Activated CD4-positive, alpha-beta memory T cell treated with anti-CD3 and anti-CD28 coated beads for 36 hours (primary cell): ENCODE measurements around the gene FTHL17. TPM values are rescaled to one million over a fixed set of nuclear protein-coding genes. Genes with fewer than 3 reads are reported as not detected.

ENCODE experiments used
- CTCF ChIA-PET: fragments of 350-600 bp; sonication (Branson Sonifier 250); formaldehyde crosslinking; loops from one replicate; lab custom pipeline; 2021; ENCODE audit warnings: antibody characterized with exemption, inconsistent platforms; lab: Charles Lee
- POLR2A ChIA-PET: fragments of 350-600 bp; sonication (Branson Sonifier 250); formaldehyde crosslinking; loops from one replicate; lab custom pipeline; 2021; ENCODE audit warnings: antibody characterized with exemption; lab: Charles Lee
- DNase-seq: peaks from one replicate; pipeline ENCODE4 v3.0.0-alpha.2; 2020
- H3K27ac Mint-ChIP-seq: one replicate; pipeline ENCODE4 v1.8.0; 2021; ENCODE audit warnings: mixed read lengths
- H3K27me3 Mint-ChIP-seq: one replicate; pipeline ENCODE4 v1.8.0; 2021; ENCODE audit warnings: mixed read lengths
- H3K36me3 Mint-ChIP-seq: one replicate; pipeline ENCODE4 v1.8.0; 2021; ENCODE audit warnings: mixed read lengths
- H3K4me1 Mint-ChIP-seq: one replicate; pipeline ENCODE4 v1.8.0; 2021; ENCODE audit warnings: low read depth, mixed read lengths
- H3K4me3 Mint-ChIP-seq: one replicate; pipeline ENCODE4 v1.8.0; 2021; ENCODE audit warnings: mild to moderate bottlenecking, mixed read lengths
- H3K9me3 Mint-ChIP-seq: one replicate; pipeline ENCODE4 v1.8.0; 2021; ENCODE audit warnings: mixed read lengths
- intact Hi-C: fragments of 100-400 bp; cut with micrococcal nuclease; formaldehyde crosslinking; loops from one replicate; pipeline ENCODE4 v1.15.1; 2023
- total RNA-seq, 2 experiments: library from RNA; stranded (reverse); gene quantifications; one replicate each; pipeline ENCODE4 v1.2.3, GENCODE V29; 2021

Gene FTHL17
- total RNA-seq, 2 experiments from 2014 or later: not detected

DNA sequence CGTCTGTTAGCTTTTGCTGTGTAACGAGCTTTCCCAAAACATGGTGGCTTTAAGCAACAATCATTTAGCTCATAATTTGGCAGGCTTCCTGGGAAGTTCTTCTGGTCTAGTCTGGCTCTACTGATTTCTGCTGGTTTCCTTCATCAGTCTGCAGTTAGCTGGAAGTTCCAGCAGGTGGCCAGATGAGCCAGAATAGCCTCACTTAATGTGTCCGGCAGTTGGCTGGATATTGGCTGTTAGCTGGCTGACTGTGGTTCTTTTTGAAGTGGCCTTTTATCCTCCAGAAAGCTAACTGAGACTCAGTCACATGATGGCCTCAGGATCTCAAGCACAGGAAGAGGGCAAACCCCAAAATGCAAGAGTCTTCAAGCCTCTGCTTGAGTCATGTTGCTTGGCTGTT is 34.9 kb downstream of the FTHL17 start:
- intact Hi-C loops: loop anchor here (1.0 to 5.0 kb wide), 4 partner anchors 65 to 621 kb away; no protein-coding TSS in a partner anchor
- ChIA-PET POLR2A (no interaction called here), CTCF (interaction anchor here (0.6 to 2.7 kb wide), 9 partner anchors 11 to 643 kb away, joined by 3 to 12 read pairs (median 3); no protein-coding TSS in a partner anchor)
- H3K27me3 Mint-ChIP-seq: no peaks in the 10 kb centered on the region
- no peaks in the 10 kb centered on the region for H3K36me3 Mint-ChIP-seq
- H3K4me3 Mint-ChIP-seq: no peak overlapping the region
- H3K9me3 Mint-ChIP-seq: no peaks in the 10 kb centered on the region
- peak; percentile 12 for DNase-seq
- H3K27ac Mint-ChIP-seq: no peak overlapping the region
- no peaks in the 10 kb centered on the region for H3K4me1 Mint-ChIP-seq

DNA sequence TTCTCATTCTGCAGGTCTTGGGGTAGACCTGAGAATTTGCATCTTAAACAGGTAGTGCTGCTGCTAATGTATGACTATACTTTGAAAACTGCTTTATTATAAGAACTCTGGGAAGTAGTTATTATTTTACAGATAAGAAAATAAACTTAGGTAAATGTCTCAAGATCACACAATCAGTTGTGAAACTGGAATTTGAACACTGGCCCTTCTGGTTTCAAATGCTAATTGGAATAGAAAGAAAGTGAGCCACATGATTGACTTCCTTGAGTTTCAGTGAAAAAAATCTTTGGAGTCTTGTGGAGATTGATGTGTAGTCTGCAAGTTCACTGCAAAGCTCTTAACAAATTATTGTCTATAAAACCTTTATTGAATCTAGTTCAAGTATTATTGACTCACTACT is 44.5 kb downstream of the FTHL17 start:
- Mint-ChIP-seq H3K27me3 (peaks cover 3% of the 10 kb centered on the region), H3K9me3 (no peaks in the 10 kb centered on the region), H3K4me3 (no peak overlapping the region), H3K27ac (no peak overlapping the region), H3K4me1 (no peaks in the 10 kb centered on the region), H3K36me3 (no peaks in the 10 kb centered on the region)
- ChIA-PET CTCF (no interaction called here), POLR2A (no interaction called here)
- no peak for DNase-seq
- intact Hi-C loops: no loop called here

DNA sequence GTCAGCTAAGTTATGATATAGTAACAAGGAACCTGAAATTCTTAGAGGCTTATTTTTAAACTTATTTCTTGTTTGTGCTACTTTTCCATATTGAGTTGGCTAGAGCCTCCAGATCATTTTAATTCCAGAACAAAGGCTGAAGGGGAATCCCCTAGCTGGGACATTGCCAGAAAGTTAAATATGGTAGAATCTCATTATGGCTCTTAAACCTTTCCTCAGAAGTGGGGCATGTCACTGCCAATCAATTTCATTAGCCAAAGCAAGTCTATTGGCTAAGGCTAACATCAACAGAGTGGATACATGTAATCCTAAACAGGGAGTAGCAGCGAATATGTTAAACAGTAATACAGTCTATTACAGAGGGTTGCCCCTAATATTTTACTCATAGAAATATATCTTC is 47.0 kb downstream of the FTHL17 start:
- DNase-seq: no peak
- Mint-ChIP-seq H3K4me3 (no peak overlapping the region), H3K27ac (no peak overlapping the region), H3K4me1 (no peaks in the 10 kb centered on the region), H3K9me3 (no peaks in the 10 kb centered on the region), H3K36me3 (no peaks in the 10 kb centered on the region), H3K27me3 (peaks cover under 1% of the 10 kb centered on the region)
- intact Hi-C loops: no loop called here
- CTCF ChIA-PET: no interaction called here
- POLR2A ChIA-PET: no interaction called here

DNA sequence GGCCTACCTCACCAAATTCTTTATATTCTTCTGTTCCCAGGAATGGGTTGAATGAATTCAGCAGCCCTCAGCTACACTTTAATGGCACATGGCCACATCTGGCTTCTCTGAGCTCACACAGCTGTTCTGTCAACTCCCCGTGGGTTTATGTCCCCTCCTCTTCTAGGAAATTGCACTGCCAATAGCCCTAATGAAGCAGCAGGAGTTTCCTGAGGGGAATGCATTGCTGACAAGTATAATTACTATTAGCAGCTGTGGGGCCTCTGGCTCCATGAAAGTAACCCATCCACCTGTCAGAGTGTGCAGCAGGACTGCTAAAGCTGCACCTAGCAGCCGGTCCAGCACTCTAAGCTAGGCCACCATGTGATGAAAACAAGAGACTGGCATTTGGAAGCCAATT is 50.3 kb downstream of the FTHL17 start:
- H3K27me3 Mint-ChIP-seq: no peaks in the 10 kb centered on the region
- H3K27ac Mint-ChIP-seq: no peak overlapping the region
- H3K9me3 Mint-ChIP-seq: no peaks in the 10 kb centered on the region
- H3K4me1 Mint-ChIP-seq: no peaks in the 10 kb centered on the region
- H3K36me3 Mint-ChIP-seq: no peaks in the 10 kb centered on the region
- no peak for DNase-seq
- CTCF ChIA-PET: interaction anchor here (0.8 kb wide), 1 partner anchor 54 kb away, joined by 3 read pairs; no protein-coding TSS in a partner anchor
- intact Hi-C loops: no loop called here
- POLR2A ChIA-PET: no interaction called here
- H3K4me3 Mint-ChIP-seq: no peak overlapping the region

Other genes starting within 250 kb of the FTHL17 start
- gene TAB3, start 182.8 kb downstream of the FTHL17 start, total RNA-seq: 10 to 100 TPM; 19.6 to 24.2 TPM